Islet precursor cell (in vitro differentiated cells): ENCODE data around the gene COA6.
"Not testable (repeated sequence)": the region's sequence is repeated elsewhere in the genome, so short reads cannot be mapped to it uniquely, and the experiment has no call there.

Source experiments
- DNase-seq: peaks from one replicate; pipeline ENCODE4 v3.0.0-alpha.2; 2018

COA6 gene

DNA sequence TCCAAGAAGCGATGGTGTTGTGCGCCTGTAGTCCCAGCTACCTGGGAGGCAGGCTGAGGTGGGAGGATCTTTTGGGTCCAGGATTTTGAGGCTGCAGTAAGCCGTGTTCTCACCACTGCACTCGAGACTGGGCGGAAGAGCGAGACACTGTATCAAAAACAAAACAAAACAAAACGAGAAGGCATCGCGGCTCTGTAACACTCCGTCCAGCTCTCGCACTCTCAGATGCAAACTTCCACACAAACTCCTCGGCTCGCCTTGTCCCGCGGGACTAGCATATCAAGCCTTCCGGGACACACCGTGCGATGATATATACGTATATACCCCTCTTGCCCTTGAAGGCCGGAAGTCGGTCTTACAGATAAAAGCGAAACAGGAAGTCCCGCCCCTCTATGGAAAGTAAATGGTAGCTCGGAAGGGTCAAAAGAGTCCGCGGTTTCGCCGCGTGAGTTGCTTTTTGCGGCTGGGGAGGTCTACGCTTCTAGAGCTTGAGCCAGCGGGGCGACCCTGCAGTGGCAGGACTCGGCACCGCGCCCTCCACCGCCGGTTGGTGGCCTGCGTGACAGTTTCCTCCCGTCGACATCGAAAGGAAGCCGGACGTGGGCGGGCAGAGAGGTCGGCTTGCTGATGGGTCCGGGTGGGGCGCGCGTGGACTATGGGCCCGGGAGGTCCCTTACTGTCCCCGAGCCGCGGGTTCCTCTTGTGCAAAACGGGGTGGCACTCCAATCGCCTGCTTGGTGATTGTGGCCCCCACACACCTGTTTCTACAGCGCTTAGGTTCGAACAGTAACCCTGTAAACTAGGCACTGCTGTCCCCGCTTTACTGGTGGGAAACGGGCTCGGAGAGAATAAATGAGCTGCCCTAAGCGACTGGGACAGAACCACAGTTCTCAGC is at the start of gene COA6:
Gene COA6 (plus strand): TSS at position 393 of the 895 bp plus-strand sequence. CDS start 11 bp downstream, at position 404.
- peak; percentile 97 for DNase-seq

GRCh38 chr1:234324821-234325220 is 48.4 kb upstream of the COA6 start:
- DNase-seq = no peak

- no peak for DNase-seq
Observed at GRCh38 chr1:234325878-234326496, 47.3 kb upstream of the COA6 start.

DNA sequence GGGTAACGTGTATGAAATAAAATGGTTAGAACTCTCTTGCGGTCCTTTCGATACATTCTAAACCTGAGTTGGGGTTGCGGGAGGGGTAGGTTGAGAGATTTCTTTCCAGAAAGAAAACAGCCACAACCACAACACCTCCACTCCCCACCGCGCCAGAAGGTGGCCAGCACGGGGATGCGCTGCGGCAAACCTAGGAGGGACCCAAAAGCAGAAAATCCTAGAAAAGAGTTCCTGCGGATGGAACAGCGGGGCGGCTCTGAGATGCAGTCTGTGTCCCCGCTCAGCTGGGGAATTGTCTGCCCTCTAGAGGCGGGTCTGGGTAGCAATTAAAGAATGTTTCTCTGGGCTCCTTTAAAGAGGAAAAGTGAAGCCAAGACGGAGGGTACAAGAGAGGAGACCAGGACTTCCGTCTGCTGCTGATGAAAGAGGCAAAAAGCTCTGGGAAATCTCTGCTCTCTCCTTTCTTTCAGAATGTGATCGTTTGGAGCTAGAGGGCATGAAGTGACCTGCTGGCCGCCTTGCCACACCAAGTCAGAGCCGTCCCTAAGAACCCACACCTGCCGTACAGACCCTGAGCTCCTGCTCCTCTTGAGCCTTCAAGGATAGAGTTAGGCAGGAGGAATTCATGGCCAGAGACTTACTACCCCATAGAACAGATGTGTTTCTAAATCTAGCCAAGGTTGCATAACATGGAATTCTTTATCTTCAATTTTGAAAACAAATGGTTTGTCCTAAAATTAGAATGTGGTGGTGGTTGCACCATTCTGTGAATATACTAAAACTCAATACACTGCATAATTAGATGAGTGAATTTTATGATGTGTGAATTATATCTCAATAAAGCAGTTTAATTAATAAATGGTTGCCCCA is 46.5 kb upstream of the COA6 start:
- peak; percentile 83 for DNase-seq

- DNase-seq = no peak
Observed at GRCh38 chr1:234327577-234328164, 45.6 kb upstream of the COA6 start.

DNA sequence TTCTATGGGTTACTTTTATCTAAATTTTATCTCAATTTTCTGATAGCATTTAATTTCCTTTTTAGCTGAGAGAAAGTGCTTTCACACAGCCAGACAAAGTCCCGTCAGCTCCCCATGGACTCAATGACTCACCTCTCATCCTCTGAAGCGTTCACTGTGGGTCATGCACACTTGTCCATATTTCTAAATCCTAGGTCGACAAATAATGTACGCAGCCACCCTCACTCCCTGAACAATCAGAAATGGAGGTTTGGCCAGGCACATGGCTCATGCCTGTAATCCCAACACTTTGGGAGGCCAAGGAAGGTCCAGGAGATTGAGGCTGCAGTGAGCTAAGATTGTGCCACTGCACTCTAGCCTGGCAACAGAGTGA is 42.4 kb upstream of the COA6 start:
- DNase-seq = no peak

- no peak for DNase-seq
Observed at GRCh38 chr1:234331507-234331906, 41.7 kb upstream of the COA6 start.

- no peak for DNase-seq
Observed at GRCh38 chr1:234336359-234336758, 36.9 kb upstream of the COA6 start.

DNA sequence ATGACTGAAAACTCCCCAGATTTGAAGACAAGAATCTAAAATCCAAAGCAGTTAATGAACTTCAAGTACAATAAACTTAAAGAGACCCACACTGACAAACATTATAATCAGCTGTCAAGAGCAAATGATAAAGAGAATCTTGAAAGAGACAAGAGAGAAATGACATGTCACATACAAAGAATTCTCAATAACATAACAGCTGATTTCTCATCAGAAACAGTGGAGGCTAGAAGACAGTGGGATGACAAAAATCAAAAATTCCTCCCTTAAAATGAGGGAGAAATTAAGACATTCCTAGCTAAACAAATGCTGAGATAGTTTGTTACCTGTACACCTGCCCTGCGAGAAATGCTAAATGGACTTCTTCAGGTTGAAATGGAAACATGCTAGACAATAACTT is 36.0 kb upstream of the COA6 start:
- no peak for DNase-seq

DNA sequence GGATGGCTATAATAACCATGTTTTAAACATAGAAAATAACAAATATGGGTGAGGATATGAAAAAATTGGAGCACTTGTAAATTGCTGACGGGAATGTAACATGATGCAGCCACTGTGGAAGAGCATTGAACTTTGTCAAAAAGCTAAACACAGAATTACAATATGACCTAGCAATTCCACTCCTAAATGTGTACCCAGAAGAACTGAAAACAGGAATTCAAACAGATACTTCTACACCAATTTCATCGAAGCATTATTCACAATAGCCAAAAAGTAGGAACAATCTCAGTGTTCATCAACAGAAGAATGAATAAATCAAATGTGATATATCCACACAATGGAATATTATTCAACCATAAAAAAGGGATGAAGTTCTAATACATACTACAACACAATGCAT is 32.7 kb upstream of the COA6 start:
- no peak for DNase-seq

DNA sequence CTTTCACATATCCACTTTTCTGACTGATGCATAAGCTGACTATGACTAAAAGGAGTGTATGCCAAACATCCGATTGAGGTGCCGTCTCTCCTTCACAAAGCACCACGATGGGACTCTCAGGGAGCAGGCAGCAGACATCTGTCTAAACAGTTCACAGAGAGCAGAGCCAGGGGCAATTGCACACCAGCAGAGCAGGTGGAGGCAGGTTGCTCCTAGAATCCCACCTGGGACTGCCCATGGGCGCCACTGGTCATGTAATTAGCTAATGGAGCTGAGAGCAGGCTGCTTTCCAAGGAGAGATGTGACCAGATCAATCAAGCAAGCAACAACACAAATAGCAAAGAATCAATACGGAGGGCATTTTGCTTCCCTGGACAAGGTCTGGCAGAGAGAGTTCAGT is 30.5 kb upstream of the COA6 start:
- no peak for DNase-seq

- DNase-seq = no peak
Observed at GRCh38 chr1:234345237-234345636, 28.0 kb upstream of the COA6 start.

DNA sequence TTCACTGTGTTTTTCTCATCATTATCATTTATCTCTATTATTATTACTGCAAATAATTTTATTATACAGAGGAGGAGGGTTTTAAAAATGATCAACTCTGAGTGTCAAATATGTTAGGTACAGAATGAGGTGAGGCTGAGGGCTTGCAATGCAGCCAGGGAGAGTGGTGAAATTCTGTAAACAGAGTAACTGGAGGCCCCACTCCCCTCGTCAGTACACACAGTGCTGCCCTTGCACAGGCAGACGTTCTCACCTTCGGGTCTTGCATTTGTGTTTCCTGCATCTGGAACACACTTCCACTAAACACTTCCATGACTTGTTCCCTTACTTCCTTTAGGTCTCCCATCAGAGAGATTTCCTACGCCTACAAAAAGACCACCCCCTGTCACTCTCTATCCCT is 24.3 kb upstream of the COA6 start:
- DNase-seq = no peak

DNA sequence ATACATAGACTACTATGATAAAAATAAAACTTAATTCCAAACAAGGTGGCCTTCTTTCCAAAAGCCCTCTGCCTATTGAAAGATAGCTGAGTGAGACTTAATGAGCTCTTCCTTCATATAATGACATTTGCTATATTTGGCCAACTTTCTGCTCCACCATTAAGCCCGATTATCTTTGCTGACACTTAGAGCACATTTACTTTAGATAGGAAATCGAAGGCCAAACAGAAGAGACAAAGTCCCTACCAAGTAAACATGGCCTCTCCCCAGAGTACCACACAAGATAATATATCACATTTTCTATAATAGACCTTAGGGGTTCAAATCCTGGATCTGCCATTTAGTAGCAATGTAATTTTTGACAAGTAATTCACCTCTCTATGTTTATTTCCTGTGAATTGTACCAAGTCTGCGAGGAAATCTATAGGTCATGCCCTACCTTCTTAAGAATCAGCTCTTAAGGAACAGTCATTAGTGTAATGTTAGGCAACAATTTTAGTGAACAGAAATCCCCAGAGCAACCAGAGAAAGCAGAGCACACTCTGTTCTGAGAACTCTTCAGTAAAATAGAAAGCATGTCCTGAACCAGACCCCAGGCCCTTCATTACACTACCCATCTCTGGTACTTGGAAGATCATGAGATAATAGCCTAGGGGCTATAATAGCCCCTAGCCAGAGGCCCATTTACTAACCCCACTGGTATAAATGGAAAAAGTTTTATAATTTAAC is 17.3 kb upstream of the COA6 start:
- no peak for DNase-seq

DNA sequence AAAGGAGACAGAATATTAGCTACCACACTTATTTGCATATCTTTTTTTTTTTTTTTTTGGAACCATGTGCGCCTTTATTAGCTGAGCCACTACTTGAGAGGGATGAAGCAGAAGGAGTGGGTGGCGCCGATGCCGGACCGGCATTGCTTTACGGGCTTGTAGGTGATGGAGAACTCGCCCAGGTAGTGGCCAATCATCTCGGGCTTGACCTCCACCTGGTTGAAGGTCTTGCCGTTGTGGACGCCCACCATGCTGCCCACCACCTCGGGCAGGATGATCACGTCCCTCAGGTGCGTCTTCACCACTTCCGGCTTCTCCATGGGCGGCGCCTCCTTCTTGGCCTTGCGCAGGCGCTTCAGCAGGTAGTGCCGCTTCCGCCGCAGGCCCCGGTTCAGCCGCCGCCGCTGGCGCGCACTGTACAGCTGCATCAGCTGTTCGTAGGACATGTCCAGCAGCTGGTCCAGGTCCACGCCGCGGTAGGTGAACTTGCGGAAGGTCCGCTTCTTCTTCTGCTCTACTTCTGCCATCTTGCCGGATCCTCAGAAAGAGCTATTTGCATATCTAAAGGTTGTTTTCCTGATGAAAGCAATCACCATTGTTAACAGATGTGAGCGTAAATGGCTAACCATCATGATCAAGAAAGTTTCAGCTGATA is 16.5 kb upstream of the COA6 start:
- not testable (repeated sequence) for DNase-seq

- no peak for DNase-seq
Observed at GRCh38 chr1:234357831-234358230, 15.4 kb upstream of the COA6 start.

- DNase-seq = no peak
Observed at GRCh38 chr1:234361102-234361603, 12.1 kb upstream of the COA6 start.

GRCh38 chr1:234362558-234362957 is 10.7 kb upstream of the COA6 start:
- DNase-seq = no peak

DNA sequence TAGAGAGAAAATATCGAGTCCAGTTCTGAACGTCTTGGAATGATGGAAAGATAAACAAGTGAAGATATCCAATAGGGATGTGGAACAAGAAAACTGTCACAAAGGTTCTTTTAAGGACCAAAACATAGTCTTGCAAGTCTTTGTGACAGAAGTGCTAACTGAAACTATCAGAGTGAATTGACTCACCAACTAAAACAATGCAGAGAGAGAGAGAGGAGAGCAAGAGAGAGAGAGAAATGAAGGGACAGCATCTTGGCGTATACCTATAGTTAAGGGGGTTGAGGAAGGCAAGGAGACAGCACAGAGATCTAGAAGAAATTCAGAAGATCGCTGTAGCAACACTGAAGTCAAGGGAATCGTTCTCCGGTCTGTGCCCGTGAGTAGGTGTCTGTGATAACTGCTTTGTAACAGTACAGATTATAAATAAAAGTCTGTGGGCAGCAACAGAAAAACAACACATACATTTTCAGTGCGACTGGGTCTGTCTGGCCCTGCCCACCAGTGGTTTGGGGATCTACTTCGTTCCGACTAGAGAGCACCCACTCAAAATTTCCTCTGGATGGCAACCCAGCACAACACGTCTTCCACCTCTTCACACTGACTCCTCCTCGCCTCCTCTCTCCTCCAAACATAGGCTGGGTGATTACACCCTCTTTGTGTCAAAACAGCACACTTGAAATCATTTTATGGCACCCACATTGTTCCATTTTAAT is 4.8 kb upstream of the COA6 start:
- no peak for DNase-seq

GRCh38 chr1:234369033-234369430 is 4.2 kb upstream of the COA6 start:
- DNase-seq = no peak

- no peak for DNase-seq
Observed at GRCh38 chr1:234369784-234370183, 3.5 kb upstream of the COA6 start.
